GM12878 (cell line): ENCODE data around the gene WIPF2. TPM values are rescaled to one million over a fixed set of nuclear protein-coding genes. Genes with fewer than 3 reads are reported as not detected.

Source experiments
- ATAC-seq: fragments of 200-7000 bp; cut with Tn5 transposase; 3 replicates; pipeline ENCODE4 v1.9.1; 2020; ENCODE audit warnings: mild to moderate bottlenecking, moderate library complexity
- BruUV-seq: library from RNA; stranded (reverse); fragments of 400-500 nt; replicated peaks from 2 replicates; lab custom pipeline; 2021; lab: Mats Ljungman, UMichigan
- CTCF ChIA-PET: fragments of 300-600 bp; sonication (Branson Sonifier 250); formaldehyde crosslinking; extraction: SDS; loops from one replicate; lab custom pipeline; 2021; ENCODE audit warnings: inconsistent platforms; lab: Yijun Ruan, JAX
- POLR2A ChIA-PET: fragments of 350-600 bp; formaldehyde crosslinking; extraction: SDS; loops from one replicate; lab custom pipeline; 2021; ENCODE audit warnings: inconsistent platforms; lab: Charles Lee
- RAD21 ChIA-PET: fragments of 300-600 bp; sonication (Branson Sonifier 250); formaldehyde crosslinking; loops from one replicate; lab custom pipeline; 2023; ENCODE audit warnings: antibody characterized with exemption; ENCODE audit not compliant: unreplicated experiment; lab: Charles Lee
- SMC1A ChIA-PET: fragments of 300-600 bp; sonication (Branson Sonifier 250); formaldehyde crosslinking; loops from one replicate; lab custom pipeline; 2023; ENCODE audit not compliant: unreplicated experiment, uncharacterized antibody; lab: Charles Lee
- DNase-seq: peaks from one replicate; pipeline ENCODE4 v3.0.0-alpha.2; 2011; ENCODE audit warnings: low read depth, low spot score
- FAIRE-seq: peaks from 3 replicates; lab custom pipeline; 2011; peaks lifted over from hg19 to GRCh38; lab: Jason Lieb, UNC
- H2AFZ ChIP-seq: 2 replicates; pipeline ENCODE4 v1.6.0; 2011; ENCODE audit warnings: low read depth, low read length, control low read depth; ENCODE audit not compliant: control insufficient read depth
- H3K27ac ChIP-seq: 2 replicates; pipeline ENCODE4 v1.5.1; 2011; ENCODE audit warnings: control low read depth; ENCODE audit not compliant: control insufficient read depth, insufficient read depth
- H3K27me3 ChIP-seq, 2 experiments: replicated peaks in 1 of 2; 2 replicates each; pipeline versions ENCODE4 v1.6.0 to v1.6.1; 2011; ENCODE audit warnings: low read length in 1 of 2; ENCODE audit not compliant: control insufficient read depth in 2 of 2, insufficient read depth in 2 of 2
- H3K36me3 ChIP-seq, 2 experiments: 2 replicates each; pipeline ENCODE4 v1.5.1; 2011; ENCODE audit warnings: low read length in 1 of 2; ENCODE audit not compliant: control insufficient read depth in 2 of 2, insufficient read depth in 2 of 2
- H3K4me1 ChIP-seq: 2 replicates; pipeline ENCODE4 v1.6.1; 2011; ENCODE audit warnings: mild to moderate bottlenecking, low read length, moderate library complexity, mixed read lengths; ENCODE audit not compliant: control insufficient read depth, insufficient read depth
- H3K4me2 ChIP-seq: 2 replicates; pipeline ENCODE4 v1.6.0; 2011; ENCODE audit warnings: control low read depth; ENCODE audit not compliant: control insufficient read depth, insufficient read depth
- H3K4me3 ChIP-seq: fragments of 200-600 bp; sonication (generic); 2 replicates; pipeline ENCODE4 v1.5.1; 2016
- H3K79me2 ChIP-seq: 2 replicates; pipeline ENCODE4 v1.6.0; 2011; ENCODE audit warnings: low read length; ENCODE audit not compliant: control insufficient read depth, insufficient read depth
- H3K9ac ChIP-seq: 2 replicates; pipeline ENCODE4 v1.8.0; 2011; ENCODE audit warnings: low read length, control low read depth, mixed read lengths; ENCODE audit not compliant: control insufficient read depth, insufficient read depth
- H3K9me3 ChIP-seq: replicated peaks from 3 replicates; pipeline ENCODE4 v1.5.1; 2011; ENCODE audit warnings: mild to moderate bottlenecking, low read length; ENCODE audit not compliant: control insufficient read depth, insufficient read depth
- H4K20me1 ChIP-seq: 2 replicates; pipeline ENCODE4 v1.6.0; 2011; ENCODE audit not compliant: control insufficient read depth, insufficient read depth
- BACH1 ChIP-seq: fragments of 450-650 bp; IDR thresholded peaks from 2 replicates; pipeline ENCODE4 v1.6.1; 2017; ENCODE audit warnings: mild to moderate bottlenecking, borderline replicate concordance
- BRCA1 ChIP-seq: IDR thresholded peaks from 2 replicates; pipeline ENCODE4 v1.6.1; 2011; ENCODE audit warnings: low read depth, low read length, improper control_type of control experiment
- CEBPZ ChIP-seq: fragments of 150-350 bp; IDR thresholded peaks from 2 replicates; pipeline ENCODE4 v1.6.1; 2016; ENCODE audit warnings: low read depth, low read length
- EP300 ChIP-seq, 2 experiments: fragments of 150-350 bp in 1 of 2; IDR thresholded peaks; 2 replicates each; pipeline ENCODE4 v1.6.1; 2011 to 2012; ENCODE audit warnings: low read depth in 2 of 2, low read length in 2 of 2, borderline replicate concordance in 1 of 2, improper control_type of control experiment in 1 of 2, inconsistent platforms in 1 of 2; ENCODE audit not compliant: control insufficient read depth in 1 of 2
- HDAC6 ChIP-seq: fragments of 200-600 bp; sonication (generic); IDR thresholded peaks from one replicate; pipeline ENCODE4 v1.8.0; 2017; ENCODE audit warnings: antibody characterized with exemption; ENCODE audit not compliant: unreplicated experiment
- IRF3 ChIP-seq: fragments of 450-650 bp; IDR thresholded peaks from 2 replicates; pipeline ENCODE4 v1.6.1; 2014; ENCODE audit warnings: mild to moderate bottlenecking
- MTA2 ChIP-seq: fragments of 450-650 bp; IDR thresholded peaks from 2 replicates; pipeline ENCODE4 v1.6.1; 2016; ENCODE audit warnings: low read depth, mild to moderate bottlenecking, moderate library complexity
- MYB ChIP-seq: fragments of 150-350 bp; IDR thresholded peaks from 2 replicates; pipeline ENCODE4 v1.6.1; 2014; ENCODE audit warnings: mild to moderate bottlenecking, low read depth, low read length, borderline replicate concordance
- MYC ChIP-seq: IDR thresholded peaks from 2 replicates; pipeline ENCODE4 v1.6.1; 2011; ENCODE audit warnings: mild to moderate bottlenecking, low read length, moderate library complexity, inconsistent platforms; ENCODE audit not compliant: insufficient read depth, insufficient replicate concordance, insufficient read length, severe bottlenecking
- NR2C2 ChIP-seq: IDR thresholded peaks from 2 replicates; pipeline ENCODE4 v1.6.1; 2011; ENCODE audit warnings: borderline replicate concordance, low read depth; ENCODE audit not compliant: control insufficient read depth, insufficient read length
- POLR2AphosphoS5 ChIP-seq: IDR thresholded peaks from 2 replicates; pipeline ENCODE4 v1.6.1; 2011; ENCODE audit warnings: mild to moderate bottlenecking, low read length, inconsistent platforms
- REST ChIP-seq: IDR thresholded peaks from 2 replicates; pipeline ENCODE4 v1.6.1; 2012; ENCODE audit warnings: mild to moderate bottlenecking, low read depth, low read length
- SMARCA5 ChIP-seq: fragments of 450-650 bp; IDR thresholded peaks from 2 replicates; pipeline ENCODE4 v1.6.1; 2017; ENCODE audit warnings: mild to moderate bottlenecking
- SMC3 ChIP-seq: IDR thresholded peaks from 2 replicates; pipeline ENCODE4 v1.6.1; 2011; ENCODE audit warnings: low read length, improper control_type of control experiment, borderline replicate concordance
- TCF7 ChIP-seq: IDR thresholded peaks from 2 replicates; pipeline ENCODE4 v1.6.1; 2014; ENCODE audit warnings: antibody characterized with exemption, borderline replicate concordance
- WGBS: methylation state at CpG from one replicate; pipeline ENCODE4 v1.1.6; 2016; ENCODE audit warnings: low lambda C conversion rate; ENCODE audit not compliant: insufficient replicate concordance, insufficient coverage; ENCODE audit errors: missing lambda C conversion rate; 5-methylcytosine and 5-hydroxymethylcytosine counted together
- in situ Hi-C: fragments of 300-500 bp; cut with MboI; formaldehyde crosslinking; loops from 9 replicates; pipeline ENCODE4 v1.14.3; 2018; ENCODE audit warnings: mixed read lengths
- intact Hi-C: fragments of 100-400 bp; cut with micrococcal nuclease; formaldehyde crosslinking; loops from one replicate; pipeline ENCODE4 v1.14.2; 2022; ENCODE audit not compliant: unreplicated experiment
- polyA plus RNA-seq, 11 experiments: library from polyadenylated mRNA; depleted of rRNA in 4 of 11; unstranded in 6 of 11; stranded (reverse) in 5 of 11; fragments of >200 nt; fragmentation: Nextera tagmentation in 4 of 11; fragmentation: Illumina TruSeq in 1 of 11; extraction: Ambion mirVana in 4 of 11; extraction: Trizol in 1 of 11; gene quantifications; 1 replicate in 1 of 11; 2 replicates in 10 of 11; pipeline versions ENCODE4 v1.2.1 to v1.2.3, GENCODE V29; 2011 to 2016; ENCODE audit warnings: inconsistent platforms in 2 of 11, missing spikeins in 2 of 11, low read depth in 1 of 11
- total RNA-seq, 4 experiments: library from RNA; depleted of rRNA in 3 of 4; stranded (reverse); fragments of >200 nt in 3 of 4; fragmentation: Illumina TruSeq in 1 of 4; extraction: Trizol in 1 of 4; gene quantifications; 2 replicates each; pipeline versions ENCODE4 v1.2.1 to v1.2.3, GENCODE V29; 2013 to 2021

Gene WIPF2
- total and polyA plus RNA-seq, 10 of the 15 experiments (the other 5 are each of a cell fraction or from before 2014, with no cell fraction given): 4.2 to 20.8 (median 7.1) TPM

GRCh38 chr17:40321524-40321929 lies 102.4 kb downstream of the WIPF2 start:
- H3K9ac ChIP-seq: peak overlapping the region; percentile 91
- H3K4me3 ChIP-seq: peak overlapping the region; percentile 91
- in situ Hi-C loops (loop anchor here (10.0 kb wide), 1 partner anchor 1353 kb away; no protein-coding TSS in a partner anchor), intact Hi-C loops (loop anchor here (5.0 kb wide), 2 partner anchors 36 to 1351 kb away; no protein-coding TSS in a partner anchor)
- 89% methylated on average over 3 of the region's 4 CpGs for WGBS
- ChIA-PET SMC1A (interaction anchor here (0.5 to 11.2 kb wide), 4 partner anchors 14 to 80 kb away, joined by 3 to 172 read pairs (median 3); partner anchors contain the start of gene RARA), POLR2A (interaction anchor here (0.6 to 7.0 kb wide), 4 partner anchors 10 to 1645 kb away, joined by 3 to 123 read pairs (median 5); partner anchors contain the start of gene RARA), CTCF (interaction anchor here (1.3 to 8.4 kb wide), 2 partner anchors 12 to 18 kb away, joined by 5 to 90 read pairs; partner anchors contain the start of gene RARA), RAD21 (interaction anchor here (7.4 to 12.6 kb wide), 2 partner anchors 12 to 32 kb away, joined by 36 to 156 read pairs; partner anchors contain the start of gene RARA)
- H2AFZ ChIP-seq: no peak overlapping the region
- no peaks in the 10 kb centered on the region for H3K36me3 ChIP-seq
- ATAC-seq (no peak), FAIRE-seq (no peak), DNase-seq (no peak)
- no peaks in the 10 kb centered on the region for H3K9me3 ChIP-seq
- H3K4me1 ChIP-seq: peaks cover 55% of the 10 kb centered on the region
- BruUV-seq: no TSS peak
- H3K79me2 ChIP-seq: peaks cover 85% of the 10 kb centered on the region
- H3K4me2 ChIP-seq: peak overlapping the region; percentile 100
- no peaks in the 10 kb centered on the region for H3K27me3 ChIP-seq
- no peaks in the 10 kb centered on the region for H4K20me1 ChIP-seq
- H3K27ac ChIP-seq: peak overlapping the region; percentile 96
- no peak for TF ChIP-seq EP300 (IDR thresholded peaks at IDR 0.05; ENCODE audit: borderline replicate concordance in 1 of 2, control insufficient read depth in 1 of 2, low read depth in 2 of 2, low read length in 2 of 2)
- no peak for TF ChIP-seq CEBPZ
- TF ChIP-seq HDAC6: no peak
- no peak for TF ChIP-seq SMC3
- no peak for TF ChIP-seq MTA2
- TF ChIP-seq BRCA1: no peak
- TF ChIP-seq MYB: no peak
- TF ChIP-seq NR2C2: no peak
- no peak for TF ChIP-seq BACH1
- no peak for TF ChIP-seq REST
- no peak for TF ChIP-seq POLR2AphosphoS5
- TF ChIP-seq TCF7: no peak
- TF ChIP-seq MYC: no peak
- no peak for TF ChIP-seq IRF3
- TF ChIP-seq SMARCA5: no peak
